HG03060 (cell line): ENCODE data around the gene EIF3C.
"Not testable (repeated sequence)": the region's sequence is repeated elsewhere in the genome, so short reads cannot be mapped to it uniquely, and the experiment has no call there.

Experiments
- ATAC-seq: cut with Tn5 transposase; IDR thresholded peaks from one replicate; pipeline ENCODE4 v1.9.1; 2021; ENCODE audit warnings: low read depth, moderate number of reproducible peaks; ENCODE audit not compliant: unreplicated experiment

EIF3C gene, protein sequence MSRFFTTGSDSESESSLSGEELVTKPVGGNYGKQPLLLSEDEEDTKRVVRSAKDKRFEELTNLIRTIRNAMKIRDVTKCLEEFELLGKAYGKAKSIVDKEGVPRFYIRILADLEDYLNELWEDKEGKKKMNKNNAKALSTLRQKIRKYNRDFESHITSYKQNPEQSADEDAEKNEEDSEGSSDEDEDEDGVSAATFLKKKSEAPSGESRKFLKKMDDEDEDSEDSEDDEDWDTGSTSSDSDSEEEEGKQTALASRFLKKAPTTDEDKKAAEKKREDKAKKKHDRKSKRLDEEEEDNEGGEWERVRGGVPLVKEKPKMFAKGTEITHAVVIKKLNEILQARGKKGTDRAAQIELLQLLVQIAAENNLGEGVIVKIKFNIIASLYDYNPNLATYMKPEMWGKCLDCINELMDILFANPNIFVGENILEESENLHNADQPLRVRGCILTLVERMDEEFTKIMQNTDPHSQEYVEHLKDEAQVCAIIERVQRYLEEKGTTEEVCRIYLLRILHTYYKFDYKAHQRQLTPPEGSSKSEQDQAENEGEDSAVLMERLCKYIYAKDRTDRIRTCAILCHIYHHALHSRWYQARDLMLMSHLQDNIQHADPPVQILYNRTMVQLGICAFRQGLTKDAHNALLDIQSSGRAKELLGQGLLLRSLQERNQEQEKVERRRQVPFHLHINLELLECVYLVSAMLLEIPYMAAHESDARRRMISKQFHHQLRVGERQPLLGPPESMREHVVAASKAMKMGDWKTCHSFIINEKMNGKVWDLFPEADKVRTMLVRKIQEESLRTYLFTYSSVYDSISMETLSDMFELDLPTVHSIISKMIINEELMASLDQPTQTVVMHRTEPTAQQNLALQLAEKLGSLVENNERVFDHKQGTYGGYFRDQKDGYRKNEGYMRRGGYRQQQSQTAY

DNA sequence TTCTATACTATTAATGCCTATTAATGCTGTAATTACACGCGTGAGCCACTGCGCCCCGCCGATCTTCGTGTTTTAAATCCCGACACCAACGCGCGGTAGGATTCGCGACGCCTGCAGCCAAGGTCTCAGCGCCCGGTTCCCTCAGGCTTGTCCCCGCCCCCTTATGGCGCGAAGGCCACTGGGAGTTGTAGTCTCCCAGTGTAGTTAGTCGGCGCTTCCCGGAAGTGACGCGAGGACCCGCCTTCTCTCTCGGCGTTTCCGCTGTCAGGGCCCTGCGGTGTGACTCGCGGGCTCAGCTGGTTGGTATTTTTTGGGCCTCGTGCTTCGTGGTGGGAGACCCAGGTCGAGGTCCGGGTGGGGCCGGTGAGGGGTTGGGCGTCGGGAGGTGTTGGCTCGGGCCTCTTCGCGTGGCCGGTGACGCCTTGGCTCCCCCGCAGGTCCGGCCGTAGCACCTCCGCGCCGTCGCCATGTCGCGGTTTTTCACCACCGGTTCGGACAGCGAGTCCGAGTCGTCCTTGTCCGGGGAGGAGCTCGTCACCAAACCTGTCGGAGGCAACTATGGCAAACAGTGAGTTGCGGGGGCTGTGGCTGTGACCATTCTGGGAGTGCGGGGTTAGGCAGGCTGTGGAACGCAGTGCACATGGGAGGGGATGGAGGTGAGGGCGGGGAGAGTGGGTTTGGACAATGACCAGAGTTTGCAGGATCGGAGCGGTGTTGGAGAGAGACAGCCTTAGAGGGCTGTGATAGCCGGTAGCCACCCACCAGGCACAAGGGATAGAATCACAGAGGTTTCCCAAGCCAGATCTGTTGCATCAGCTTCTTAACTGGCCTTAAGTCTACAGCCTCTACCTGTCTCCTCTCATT lies at the start of gene EIF3C:
TSS of gene EIF3C (plus strand) at position 245 of the 864 bp plus-strand sequence. CDS start at position 468, 223 bp downstream.
- peak; percentile 90 for ATAC-seq

DNA sequence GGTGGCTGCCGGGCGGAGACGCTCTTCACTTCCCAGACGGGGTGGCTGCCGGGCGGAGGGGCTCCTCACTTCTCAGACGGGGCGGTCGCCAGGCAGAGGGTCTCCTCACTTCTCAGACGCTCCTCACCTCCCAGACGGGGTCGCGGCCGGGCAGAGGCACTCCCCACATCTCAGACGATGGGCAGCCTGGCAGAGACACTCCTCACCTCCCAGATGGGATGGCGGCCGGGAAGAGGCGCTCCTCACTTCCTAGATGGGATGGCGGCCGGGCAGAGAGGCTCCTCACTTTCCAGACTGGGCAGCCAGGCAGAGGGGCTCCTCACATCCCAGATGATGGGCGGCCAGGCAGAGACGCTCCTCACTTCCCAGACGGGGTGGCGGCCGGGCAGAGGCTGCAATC lies 45.0 kb upstream of the EIF3C start:
- ATAC-seq = not testable (repeated sequence)

DNA sequence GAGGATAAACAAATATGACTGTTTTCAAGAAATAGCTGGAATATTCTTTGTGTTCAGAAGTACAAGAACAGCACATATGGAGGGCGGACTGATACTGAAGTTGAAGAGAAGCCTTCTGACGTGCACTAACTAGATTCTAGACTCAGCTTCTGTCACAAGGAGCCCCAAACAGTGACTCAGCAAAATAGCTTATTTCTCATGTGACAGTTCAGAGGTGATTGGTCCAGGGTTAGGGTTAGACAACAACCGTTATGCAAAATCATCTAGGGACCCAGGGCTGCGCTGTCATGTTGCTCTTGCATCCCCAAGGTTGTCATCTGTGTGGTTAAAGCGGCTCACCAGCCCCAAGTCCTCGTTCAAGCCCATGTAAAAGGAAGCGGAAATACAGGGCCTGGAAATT lies 43.8 kb upstream of the EIF3C start:
- ATAC-seq = not testable (repeated sequence)

DNA sequence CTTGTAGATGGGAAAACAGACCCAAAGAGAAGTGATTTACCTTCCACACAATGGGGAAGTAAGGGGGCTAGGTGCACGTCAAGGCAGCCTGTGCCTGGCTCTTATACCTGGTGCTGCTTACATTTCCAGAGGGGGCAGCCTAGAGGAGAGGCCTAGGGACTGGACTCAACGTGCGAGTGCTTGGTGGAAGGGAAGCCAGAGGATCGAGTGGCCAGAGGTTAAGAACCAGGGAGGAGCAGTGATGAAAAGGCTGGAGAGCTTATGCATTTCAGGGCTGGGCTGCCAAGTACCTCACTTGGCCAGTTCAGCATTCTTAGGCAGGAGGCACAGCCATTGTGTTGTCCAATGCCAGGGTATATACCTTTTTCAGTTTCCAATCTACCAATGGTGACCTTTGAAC lies 43.1 kb upstream of the EIF3C start:
- ATAC-seq = not testable (repeated sequence)

DNA sequence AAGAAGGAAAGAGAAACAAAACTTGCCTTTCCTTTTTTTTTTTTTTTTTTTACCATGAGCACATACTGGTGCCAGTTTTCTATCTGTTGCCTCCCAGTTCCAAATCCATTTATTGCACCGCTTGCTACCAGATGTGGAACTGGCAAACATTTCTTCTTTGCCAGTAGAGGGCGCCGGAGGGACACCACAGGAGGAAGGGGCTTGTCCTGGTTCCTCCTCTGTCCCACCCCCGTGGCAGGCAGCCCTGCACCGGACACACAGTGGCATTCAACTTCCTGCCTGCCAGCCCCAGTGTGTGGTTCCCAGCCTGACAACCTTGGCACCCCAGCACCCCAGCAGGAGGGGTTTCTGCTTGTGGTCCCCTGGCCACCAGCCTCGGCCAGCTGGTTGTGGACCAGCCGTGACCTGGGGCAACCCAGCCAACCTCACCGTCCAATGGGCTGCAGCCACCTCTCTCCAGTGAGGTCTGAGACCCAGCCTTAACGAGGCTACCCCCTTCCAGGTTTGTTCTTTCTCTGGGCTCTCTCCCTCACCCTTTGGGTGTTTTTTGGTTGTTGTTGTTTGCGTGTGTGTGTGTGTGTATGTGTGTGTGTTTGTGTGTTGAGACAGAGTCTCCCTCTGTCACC lies 22.8 kb upstream of the EIF3C start:
- not testable (repeated sequence) for ATAC-seq

DNA sequence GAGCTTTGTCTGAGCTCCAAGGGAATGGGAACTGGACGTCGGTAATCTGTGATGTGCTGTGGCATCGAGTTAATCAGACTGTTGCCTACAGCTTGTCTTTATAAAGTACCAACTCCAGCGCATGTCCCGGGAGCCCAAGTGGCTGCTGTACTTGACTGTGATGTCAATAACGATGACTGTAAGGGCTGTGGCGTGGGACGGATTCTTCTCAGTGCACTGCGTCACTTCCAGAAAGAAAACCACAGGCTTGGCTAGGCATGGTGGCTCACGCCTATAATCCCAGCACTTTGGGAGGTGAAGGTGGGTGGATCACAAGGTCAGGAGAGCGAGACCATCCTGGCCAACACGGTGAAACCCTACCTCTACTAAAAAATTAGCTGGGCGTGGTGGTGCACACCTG lies 21.8 kb upstream of the EIF3C start:
- not testable (repeated sequence) for ATAC-seq

DNA sequence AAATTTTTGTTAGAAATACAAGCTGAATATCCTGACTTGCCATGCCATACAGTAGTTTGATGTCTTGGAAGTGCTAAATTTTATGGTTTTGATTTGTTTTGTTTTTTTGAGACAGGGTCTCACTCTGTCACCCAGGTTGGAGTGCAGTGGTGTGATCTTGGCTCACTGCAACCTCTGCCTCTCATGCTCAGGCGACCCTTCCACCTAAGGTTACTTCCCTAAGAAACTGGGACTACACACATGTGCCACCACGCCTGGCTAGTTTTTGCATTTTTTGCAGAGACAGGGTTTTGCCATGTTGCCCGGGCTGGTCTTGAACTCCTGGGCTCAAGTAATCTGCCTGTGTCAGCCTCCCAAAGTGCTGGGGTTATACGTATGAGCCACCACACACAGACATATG lies 19.5 kb upstream of the EIF3C start:
- not testable (repeated sequence) for ATAC-seq

DNA sequence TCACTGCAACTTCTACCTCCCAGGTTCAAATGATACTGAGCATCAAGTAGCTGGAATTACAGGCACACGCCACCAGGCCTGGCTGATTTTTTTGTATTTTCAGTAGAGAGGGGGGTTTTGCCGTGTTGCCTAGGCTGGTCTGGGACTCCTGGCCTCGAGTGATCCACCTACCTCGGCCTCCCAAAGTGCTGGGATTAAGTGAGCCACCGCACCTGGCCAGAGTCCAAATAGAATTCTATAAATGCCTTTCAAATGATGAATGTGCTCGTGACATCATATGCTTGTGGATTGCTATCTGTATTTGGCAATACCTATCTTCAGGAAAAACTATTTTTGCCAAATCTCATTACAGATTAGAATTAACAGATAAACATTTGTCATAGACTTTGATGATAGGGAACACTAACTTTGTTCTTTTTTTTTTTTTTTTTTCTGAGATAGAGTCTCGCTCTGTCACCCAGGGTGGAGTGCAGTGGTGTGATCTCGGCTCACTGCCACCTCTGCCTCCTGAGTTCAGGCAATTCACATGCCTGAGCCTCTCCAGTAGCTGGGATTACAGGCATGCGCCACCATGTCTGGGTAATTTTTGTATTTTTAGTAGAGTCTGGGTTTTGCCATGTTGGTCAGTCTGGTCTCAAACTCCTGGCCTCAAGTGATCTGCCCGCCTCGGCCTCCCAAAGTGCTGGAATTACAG lies 17.9 kb upstream of the EIF3C start:
- ATAC-seq = not testable (repeated sequence)

DNA sequence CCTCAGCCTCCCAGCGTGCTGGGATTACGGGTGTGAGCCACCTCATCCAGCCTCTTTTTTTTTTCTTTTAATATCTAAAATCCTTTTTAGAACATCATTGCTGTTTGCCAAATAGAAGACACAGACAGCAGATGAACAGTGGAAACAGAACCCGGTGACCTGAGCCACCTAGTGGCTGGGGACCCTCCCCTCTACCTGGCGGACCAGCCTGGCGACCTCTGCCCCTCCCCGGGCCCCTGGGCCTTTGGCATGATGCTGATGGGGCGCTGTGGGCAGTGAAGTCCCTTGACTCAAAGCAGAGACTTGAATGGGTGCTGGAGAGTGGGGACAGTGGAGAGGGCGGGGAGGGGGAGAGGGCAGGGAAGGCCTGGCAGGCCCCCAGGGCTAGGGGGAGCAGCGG lies 11.5 kb upstream of the EIF3C start:
- not testable (repeated sequence) for ATAC-seq

DNA sequence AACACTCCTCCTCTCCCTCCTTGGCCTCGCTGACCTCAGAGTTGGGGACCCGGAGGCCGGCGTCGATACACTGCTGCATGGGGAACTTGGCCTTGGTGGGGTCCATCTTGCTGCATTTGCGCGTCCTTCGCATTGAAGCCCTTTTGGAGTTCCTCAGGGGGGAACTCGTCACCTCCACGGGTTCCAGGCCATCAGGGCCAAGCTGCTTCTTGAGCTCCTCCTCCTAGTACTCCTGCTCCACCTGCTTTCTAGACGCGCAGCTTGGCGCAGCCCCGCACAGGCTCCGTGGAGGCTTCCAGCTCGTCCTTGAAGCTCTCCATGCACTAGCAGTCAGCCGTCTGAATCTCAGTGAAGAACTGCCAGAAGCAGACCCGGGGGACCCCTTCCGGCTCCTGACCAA lies 10.9 kb upstream of the EIF3C start:
- not testable (repeated sequence) for ATAC-seq

DNA sequence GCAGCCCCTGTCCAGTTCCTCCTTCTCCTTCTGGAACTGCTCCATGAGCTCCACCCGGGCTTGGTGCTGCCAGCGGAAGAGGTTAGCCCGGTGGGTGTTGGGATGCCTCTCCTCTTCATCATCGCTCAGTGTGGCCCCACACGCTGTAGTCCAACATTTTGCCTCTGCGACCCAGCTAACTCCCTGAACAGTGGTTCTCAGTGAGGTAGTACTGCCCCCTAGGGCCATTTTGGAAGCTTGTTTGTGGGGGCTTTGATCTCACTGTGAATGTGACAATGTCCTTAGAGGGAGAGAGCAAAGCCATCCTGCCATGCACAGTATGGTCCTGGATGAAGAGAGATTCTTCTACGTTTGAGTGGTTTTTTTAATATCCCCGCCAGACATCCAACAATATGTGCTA lies 9.9 kb upstream of the EIF3C start:
- not testable (repeated sequence) for ATAC-seq

DNA sequence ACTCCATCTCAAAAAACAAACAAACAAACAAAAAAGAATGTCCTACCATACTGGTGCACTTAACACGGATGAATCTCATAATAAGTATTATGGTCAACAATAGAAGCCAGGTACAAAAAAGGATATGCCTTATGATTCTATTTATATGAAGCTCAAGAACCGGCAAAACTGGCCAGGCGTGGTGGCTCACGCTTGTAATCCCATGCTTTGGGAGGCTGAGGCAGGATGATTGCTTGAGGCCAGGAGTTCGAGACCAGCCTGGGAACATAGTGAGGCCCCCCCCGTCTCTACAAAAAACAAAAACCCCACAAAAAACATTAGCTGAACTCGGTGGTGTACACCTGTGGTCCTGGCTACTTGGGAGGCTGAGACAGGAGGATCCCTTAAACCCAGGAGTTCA lies 7.0 kb upstream of the EIF3C start:
- ATAC-seq = not testable (repeated sequence)

DNA sequence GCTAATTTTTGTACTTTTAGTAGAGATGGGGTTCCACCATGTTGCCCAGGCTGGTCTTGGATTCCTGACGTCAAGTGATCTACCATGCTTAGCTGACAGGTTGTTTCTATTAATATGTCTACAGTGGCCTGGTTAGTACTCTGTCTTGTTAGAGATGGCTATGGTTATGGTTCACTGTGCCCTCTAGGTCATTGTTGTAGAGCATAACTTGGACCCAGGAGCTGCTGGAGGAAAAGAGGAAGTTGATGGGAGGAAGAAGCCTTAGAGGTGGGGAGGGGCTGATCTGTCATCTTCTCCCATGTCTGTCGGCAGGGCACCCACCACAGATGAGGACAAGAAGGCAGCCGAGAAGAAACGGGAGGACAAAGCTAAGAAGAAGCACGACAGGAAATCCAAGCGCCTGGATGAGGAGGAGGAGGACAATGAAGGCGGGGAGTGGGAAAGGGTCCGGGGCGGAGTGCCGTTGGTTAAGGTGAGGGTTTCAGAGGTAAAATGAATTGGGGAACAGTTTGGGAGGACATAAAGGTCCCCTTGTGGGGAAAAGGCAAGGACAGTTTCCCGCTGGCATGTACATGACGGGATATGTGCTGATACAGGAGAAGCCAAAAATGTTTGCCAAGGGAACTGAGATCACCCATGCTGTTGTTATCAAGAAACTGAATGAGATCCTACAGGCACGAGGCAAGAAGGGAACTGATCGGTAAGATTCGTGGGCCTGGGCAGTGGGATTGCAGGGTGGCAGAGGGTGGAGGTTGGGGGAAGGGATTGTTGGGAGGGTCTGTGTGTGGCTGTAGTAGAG lies 11.8 kb downstream of the EIF3C start:
- not testable (repeated sequence) for ATAC-seq

DNA sequence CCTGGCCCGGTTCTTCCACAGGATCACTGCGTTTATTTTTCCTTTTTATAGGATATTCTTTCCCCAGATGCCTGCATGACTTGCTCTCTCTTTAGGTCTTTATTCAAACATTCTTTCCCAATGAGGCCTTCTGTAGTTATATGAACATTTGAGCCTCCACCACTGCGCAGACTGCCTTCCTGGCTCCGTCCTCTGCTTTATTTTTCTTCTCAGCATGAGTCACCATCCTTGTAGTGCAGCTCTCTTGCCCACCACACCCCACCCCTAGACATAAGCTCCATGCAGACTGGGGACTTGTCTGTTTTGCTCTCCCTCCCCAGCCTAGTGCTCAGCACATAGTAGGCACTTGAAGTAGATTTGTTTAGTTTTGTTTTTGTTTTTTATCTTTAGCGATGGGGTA lies 20.0 kb downstream of the EIF3C start:
- ATAC-seq = not testable (repeated sequence)

DNA sequence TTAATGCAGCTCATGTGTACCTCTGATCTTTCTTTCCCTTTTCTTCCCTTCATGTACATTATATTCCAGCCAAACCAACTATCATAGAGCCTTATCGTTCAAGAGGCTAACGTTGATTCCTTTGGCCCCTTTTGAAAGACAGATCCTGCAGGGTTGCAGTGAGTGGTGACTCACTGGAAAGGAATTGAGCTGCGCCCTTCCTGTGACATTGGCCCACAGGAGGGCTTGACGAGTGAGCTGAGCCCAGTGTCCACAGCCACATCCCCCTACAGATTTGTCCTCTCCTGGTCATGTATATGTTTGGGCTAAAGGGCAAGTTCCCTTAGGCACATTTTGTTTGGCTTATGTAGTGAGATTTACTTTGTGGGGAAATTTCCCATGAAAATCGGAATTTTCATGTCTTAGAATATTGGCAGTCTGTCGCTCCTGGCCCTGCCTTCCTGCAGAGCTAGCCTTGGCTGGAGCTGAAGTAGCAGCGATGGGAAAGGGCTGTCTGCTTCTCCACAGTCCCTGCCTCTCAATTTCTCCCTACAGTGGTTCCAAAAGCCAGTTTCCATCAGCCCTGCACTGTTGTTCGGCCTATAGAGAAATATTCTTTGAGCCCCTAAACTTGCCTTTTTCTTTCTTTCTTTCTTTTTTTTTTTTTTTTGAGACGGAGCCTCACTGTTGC lies 21.3 kb downstream of the EIF3C start:
- not testable (repeated sequence) for ATAC-seq

DNA sequence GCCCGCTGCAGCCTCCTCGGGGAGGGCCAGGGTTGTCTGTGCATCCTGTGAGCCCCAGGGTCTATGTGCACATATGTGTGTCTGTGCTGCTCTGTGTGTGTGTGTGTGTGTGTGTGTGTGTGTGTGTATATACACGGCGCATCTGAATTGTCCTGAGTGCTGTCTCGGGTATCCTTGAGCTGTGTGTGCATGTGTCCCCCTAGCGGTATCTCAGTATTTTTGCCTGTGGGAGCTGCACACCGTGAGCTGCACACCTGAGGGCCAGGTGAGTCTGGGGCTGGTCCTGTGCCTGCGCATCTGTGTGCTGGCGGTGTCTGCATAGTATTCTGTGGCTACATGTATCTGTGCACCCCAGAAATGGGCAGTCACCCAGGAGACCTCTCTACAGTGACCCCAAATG lies 28.5 kb downstream of the EIF3C start:
- not testable (repeated sequence) for ATAC-seq

DNA sequence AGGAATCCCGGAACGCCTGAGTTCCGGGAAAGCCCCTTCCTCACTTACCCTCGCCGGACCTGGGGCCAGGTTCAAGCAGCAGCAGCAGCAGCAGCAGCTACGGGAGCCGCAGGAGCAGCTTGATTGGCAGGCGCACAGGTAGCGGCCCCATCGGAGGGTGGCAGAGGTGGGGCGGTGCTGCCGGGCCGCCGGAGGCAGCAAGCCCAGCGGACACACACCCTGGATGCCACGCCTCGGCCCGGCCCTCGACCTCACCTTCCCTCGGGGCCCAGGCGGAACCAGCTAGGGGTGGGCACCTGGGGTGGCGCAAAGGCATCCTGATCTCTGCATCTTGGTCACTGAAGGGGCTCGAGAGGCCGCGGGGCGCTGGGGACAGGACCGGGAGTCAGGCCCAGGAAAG lies 29.4 kb downstream of the EIF3C start:
- not testable (repeated sequence) for ATAC-seq

DNA sequence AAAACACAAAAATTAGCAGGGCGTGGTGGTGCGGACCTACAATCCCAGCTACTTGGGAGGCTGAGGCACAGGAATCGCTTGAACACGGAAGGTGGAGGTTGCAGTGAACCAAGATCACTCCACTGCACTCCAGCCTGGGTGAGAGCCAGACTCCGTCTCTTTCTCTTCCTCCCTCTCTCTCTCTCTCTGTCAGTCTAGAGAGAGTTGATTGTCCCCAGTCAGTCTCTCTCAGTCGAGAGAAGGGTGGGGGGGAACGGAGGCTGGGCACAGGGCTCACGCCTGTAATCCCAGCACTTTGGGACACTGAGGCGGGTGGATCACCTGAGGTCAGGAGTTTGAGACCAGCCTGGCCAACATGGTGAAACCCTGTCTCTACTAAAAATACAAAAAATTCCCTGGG lies 30.0 kb downstream of the EIF3C start:
- not testable (repeated sequence) for ATAC-seq
